IPS-18c (cell line): ENCODE data around the gene KIAA0040.

Source experiments
- H3K4me3 ChIP-seq: 2 replicates; pipeline ENCODE4 v1.7.0; 2013; ENCODE audit warnings: low read depth, mild to moderate bottlenecking, low read length, moderate library complexity; ENCODE audit not compliant: insufficient read depth
- H3K9me3 ChIP-seq: one replicate; pipeline ENCODE4 v1.6.1; 2013; ENCODE audit warnings: mild to moderate bottlenecking, low read length, moderate library complexity; ENCODE audit not compliant: control insufficient read depth, insufficient read depth

Gene KIAA0040

DNA sequence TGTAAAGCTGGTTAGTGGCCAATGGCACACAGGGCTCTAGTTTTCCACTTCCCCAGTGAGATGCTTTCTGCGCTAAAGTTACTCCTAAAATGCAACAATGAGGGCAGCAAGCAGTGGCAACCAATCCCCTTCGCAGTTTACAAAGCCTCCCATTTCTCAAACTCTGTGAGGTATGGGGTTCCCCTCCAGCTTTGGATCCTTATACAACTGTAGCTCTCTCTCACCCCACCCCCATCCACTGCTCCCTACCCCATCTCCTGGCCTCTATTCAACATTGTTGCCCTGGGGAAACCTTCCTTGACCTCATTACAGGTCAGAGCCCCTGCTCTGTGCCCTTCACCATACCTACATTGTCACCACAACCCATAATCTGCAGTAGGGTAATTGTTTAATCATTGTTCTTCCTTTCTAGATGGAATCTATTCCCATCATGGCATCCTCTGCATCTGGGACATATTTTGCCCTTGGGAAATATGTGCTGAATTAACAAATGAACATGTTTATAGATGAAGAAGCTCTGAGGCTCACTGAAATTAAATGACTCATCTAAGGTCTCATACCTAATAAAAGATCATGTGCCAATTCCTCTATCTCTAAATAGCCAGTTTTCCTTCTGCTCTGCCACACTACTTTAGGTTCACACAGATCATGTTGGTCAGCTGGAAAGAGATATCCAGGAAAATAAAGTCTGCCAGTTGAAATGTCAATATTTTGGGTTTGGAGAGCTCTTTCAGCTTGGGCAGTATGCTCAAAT is 12.6 kb downstream of the KIAA0040 start:
- H3K9me3 ChIP-seq = no peaks in the 10 kb centered on the region
- H3K4me3 ChIP-seq = no peak overlapping the region

DNA sequence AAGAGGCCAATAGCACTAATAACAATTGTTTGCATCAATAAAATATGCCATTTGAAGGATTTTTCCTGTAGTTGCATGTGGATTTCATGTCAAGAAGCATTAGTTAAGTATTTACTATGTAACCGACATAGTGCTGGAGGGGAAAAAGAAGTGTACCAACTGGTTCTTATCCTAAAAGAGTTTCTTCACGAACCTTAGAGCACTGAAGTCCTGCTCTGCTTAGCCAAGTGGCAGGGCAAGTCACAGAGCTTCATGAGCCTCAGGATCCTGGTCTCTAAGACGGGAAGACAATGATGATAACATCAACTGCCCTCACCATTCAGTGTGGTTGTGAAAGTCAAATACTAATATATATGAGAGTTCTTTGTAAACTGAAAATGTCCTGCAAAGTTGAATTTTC is 14.1 kb downstream of the KIAA0040 start:
- H3K9me3 ChIP-seq = no peaks in the 10 kb centered on the region
- H3K4me3 ChIP-seq = no peak overlapping the region

- no peak overlapping the region for H3K4me3 ChIP-seq
- H3K9me3 ChIP-seq = no peaks in the 10 kb centered on the region
These were observed 14.5 kb downstream of the KIAA0040 start for GRCh38 chr1:175178056-175178455.

DNA sequence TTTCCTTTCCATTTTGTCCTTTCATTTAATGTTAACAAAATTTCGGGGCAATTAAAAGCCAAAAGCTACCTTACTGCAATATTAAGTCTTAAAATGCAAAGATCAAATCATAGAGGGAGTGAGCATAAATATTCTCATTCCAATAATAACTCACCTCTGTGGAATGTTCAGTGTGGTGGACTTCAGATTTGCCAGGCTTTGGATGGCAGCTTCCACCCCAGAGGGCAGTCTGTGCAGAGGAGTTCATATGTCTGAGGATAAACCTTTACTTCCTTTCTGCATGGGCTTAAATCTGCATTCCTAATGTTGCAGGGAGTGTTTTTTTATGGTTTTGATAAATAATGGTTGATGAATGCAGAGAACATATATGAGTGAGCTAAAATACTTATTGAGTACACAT is 16.3 kb downstream of the KIAA0040 start:
- Histone ChIP-seq H3K9me3 (no peaks in the 10 kb centered on the region), H3K4me3 (no peak overlapping the region)

DNA sequence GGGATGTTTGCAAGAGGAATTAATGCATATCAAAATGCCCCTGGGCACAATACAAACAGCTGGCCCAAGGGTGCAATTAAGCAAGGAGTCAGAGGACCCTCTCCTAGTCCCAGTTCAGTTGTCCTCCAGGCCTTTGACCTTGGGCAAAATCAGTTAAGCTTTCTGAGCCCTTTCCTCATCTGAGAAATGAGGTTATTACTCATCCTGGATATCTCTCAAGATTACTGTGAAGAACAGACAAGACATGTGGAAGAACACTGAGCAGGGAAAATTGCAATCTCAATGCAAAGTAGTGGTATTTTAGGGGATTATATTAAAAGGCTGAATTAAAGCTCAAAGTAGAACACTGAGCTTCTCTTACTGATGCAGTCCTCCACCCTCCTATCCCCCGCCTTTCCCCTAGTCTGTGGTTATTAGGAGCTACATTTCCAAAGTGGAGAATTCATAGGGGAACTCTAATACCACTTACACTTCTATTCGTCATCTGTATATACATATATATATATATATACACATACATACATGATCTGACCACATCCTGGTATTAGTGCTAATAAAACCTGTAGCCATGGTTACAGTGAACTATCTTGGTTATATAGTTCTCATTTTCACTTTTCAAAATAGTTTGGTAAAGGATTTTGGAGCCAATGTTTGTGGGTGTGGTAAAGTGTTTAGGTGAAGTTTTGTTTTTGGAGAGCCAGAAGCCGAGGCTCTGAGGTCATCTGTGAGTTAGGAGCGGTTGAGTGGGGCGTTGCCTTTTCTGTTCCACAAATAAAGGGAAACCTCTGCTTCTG is 18.1 kb downstream of the KIAA0040 start:
- no peaks in the 10 kb centered on the region for H3K9me3 ChIP-seq

GRCh38 chr1:175173531-175173930 is 19.0 kb downstream of the KIAA0040 start:
- no peak overlapping the region for H3K4me3 ChIP-seq

More for the DNA sequence above, 18.1 kb downstream of the KIAA0040 start:
- H3K4me3 ChIP-seq = no peak overlapping the region

GRCh38 chr1:175172503-175172902 is 20.1 kb downstream of the KIAA0040 start:
- H3K4me3 ChIP-seq = no peak overlapping the region
- H3K9me3 ChIP-seq = peaks cover 3% of the 10 kb centered on the region

More at GRCh38 chr1:175173531-175173930, 19.0 kb downstream of the KIAA0040 start:
- H3K9me3 ChIP-seq = peaks cover 3% of the 10 kb centered on the region

DNA sequence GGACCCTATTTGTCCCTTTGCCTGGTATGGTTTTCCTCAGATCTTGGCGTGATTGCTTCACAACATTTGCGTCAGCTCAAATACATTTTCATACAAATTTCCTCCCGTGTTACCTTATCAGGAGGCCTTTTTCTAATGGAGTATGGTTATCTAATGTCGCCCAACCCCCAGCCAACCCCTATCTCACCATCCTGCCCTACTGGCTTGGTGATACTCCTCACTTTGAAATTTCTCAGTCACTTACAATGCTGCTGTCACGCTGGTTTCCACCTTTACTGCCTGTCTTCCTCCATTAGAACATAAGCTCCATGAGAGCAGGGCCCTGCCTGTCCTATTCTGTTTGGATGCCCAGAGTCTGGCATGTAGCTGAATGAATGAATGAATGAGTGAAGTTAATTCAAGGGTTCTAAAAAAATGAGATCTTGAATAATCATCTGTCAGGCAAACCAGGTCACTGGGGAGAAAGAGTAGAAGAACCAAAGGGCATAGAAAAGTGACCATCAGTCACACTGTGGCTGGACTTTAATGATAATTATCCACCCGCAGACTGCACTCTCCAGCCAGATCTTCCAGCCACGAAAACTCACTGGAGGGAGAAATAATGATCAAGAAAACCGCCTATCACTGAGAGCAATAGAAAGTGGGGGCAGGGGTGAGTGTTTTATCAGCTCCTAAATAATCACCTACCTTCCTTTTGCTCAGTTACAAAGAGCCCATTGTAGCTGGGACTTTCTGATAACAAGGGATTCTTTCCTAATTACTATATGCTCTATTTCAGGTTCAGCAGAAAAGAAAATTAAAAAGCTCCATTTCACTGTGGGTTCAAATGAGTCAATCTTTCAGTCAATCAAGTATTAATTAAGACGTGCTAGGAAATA is 21.3 kb downstream of the KIAA0040 start:
- peaks cover 3% of the 10 kb centered on the region for H3K9me3 ChIP-seq
- no peak overlapping the region for H3K4me3 ChIP-seq

DNA sequence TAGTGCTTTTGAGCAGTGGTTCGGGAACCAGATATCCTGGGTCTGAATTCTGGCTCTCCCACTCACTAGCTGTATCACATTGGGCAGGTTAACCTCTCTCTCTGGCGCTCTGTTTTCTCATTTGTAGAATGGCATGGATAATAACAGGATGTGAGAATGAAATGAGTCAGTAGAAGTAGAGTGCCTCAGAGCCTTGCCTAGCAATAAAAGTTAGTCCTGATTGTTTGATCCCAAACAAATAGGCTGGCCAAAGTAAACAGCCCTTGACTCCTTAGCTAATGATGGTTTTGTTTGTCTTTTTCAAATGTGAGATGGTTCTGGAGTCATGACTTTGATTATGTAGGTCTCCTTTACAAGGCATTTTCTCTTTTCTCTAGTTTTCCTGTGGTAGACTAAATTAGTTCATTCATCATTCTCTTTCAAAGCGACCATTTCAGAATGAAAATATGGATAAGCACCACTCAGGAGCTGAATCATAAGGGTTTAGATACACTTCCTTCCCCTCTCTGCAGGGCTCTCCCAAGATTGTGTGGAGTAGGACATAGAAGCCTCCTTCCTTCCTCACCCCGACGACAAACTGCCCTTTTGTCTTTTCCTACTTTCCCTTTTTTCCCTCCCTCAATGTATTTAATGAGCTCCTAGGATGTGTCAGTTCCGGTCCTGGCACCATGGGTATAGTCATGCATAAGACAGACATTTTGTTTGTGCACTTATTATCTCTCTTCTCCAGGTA is 23.1 kb downstream of the KIAA0040 start:
- Histone ChIP-seq H3K9me3 (peaks cover 3% of the 10 kb centered on the region), H3K4me3 (no peak overlapping the region)

DNA sequence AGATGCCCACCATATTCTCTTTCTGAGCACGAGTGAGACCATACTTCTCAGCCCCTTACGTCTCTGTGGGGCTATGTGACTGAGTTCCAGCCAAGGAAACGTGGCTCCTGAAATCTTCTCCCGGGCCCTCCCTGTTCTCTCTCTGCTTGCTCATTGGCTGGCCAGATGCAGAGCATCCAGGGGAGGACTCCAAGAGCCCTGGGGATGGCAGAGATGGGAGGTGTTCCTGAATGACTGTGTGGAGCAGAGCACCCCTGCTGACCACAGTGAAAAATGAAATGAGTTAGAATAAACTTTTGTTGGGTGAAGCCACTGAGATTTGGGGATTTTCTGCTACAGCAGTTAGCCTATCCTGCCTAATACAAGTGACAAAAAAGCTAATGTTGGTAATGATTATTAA is 23.8 kb downstream of the KIAA0040 start:
- Histone ChIP-seq H3K9me3 (peaks cover 3% of the 10 kb centered on the region), H3K4me3 (no peak overlapping the region)

- Histone ChIP-seq H3K4me3 (no peak overlapping the region), H3K9me3 (peaks cover 3% of the 10 kb centered on the region)
These were observed 24.7 kb downstream of the KIAA0040 start for GRCh38 chr1:175167861-175168260.

DNA sequence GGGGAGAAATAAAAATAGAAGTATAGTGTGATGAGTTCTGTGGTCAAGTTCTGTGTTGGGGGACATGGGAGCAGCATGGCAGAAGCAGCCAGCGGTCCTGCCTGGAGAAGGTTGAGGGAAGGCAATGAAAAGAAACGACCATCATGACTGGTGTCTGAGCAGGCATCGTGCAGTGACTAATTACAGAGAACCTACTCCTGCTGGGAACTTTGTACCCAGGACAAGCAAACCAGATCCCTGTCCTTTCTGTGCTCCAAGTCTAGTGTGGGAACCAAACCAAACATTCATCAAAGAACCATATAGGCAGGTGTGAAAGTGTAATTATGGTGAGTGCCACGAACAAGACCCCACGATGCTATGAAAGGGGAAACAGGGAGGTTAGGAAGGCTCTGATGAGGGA is 25.8 kb downstream of the KIAA0040 start:
- H3K9me3 ChIP-seq = peaks cover 3% of the 10 kb centered on the region
- H3K4me3 ChIP-seq = no peak overlapping the region

DNA sequence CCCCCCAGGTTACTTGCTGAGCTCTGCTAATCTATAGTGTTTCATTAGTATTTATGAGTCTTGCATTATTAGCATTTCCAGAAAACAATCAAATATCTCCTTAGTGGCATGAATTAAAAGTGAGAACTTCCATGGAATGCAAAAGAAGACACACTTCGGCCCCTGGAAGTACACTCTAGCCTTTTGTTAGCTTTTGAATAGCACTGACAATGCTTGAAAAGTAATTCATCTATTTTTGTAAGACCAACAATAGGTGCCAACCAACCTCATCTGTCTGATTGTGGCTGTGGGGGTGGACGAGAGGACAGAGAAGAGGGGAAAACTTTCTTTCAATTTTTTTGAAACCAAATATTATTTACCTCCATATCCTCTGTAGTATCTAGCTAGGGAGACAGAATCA is 27.8 kb downstream of the KIAA0040 start:
- no peak overlapping the region for H3K4me3 ChIP-seq
- H3K9me3 ChIP-seq = peaks cover 3% of the 10 kb centered on the region

GRCh38 chr1:175163702-175164101 is 28.9 kb downstream of the KIAA0040 start:
- H3K4me3 ChIP-seq = no peak overlapping the region
- peaks cover under 1% of the 10 kb centered on the region for H3K9me3 ChIP-seq

GRCh38 chr1:175162955-175163354 is 29.6 kb downstream of the KIAA0040 start:
- Histone ChIP-seq H3K4me3 (no peak overlapping the region), H3K9me3 (no peaks in the 10 kb centered on the region)

GRCh38 chr1:175158170-175158591 is 34.4 kb downstream of the KIAA0040 start:
- Histone ChIP-seq H3K9me3 (no peaks in the 10 kb centered on the region), H3K4me3 (no peak overlapping the region)

GRCh38 chr1:175157200-175157599 is 35.4 kb downstream of the KIAA0040 start:
- H3K9me3 ChIP-seq = no peaks in the 10 kb centered on the region
- H3K4me3 ChIP-seq = no peak overlapping the region
